ENCODE results near the gene FTO. TPM values are rescaled to one million over a fixed set of nuclear protein-coding genes. Genes with fewer than 3 reads are reported as not detected.

The FTO gene
- total and polyA plus RNA-seq, 2 donors from 2014 or later: 22.3 to 116 TPM

- intact Hi-C loops (cut with DNase I): no loop called here
- H3K36me3 ChIP-seq (ENCODE audit: control insufficient read depth in 2 of 3, insufficient read depth in 3 of 3, low read length in 3 of 3): no peaks in the 10 kb centered on the region
- DNase-seq (no peak), FAIRE-seq (no peak)
- no peaks in the 10 kb centered on the region for H3K4me1 ChIP-seq (ENCODE audit: control insufficient read depth in 2 of 3, insufficient read depth in 2 of 3, low read depth in 1 of 3, low read length in 3 of 3)
- no peak overlapping the region for H3K9ac ChIP-seq (ENCODE audit: low read length in 3 of 3)
- H3K27ac ChIP-seq (ENCODE audit: low read depth in 2 of 2, low read length in 2 of 2): no peak overlapping the region
- no peaks in the 10 kb centered on the region for H3K9me3 ChIP-seq (ENCODE audit: control insufficient read depth in 2 of 3, insufficient read depth in 1 of 3, low read length in 3 of 3)
- no peak for TF ChIP-seq CTCF (IDR thresholded peaks at IDR 0.05; ENCODE audit: borderline replicate concordance, extremely low read depth, insufficient read depth)
- no peak overlapping the region for H3K4me3 ChIP-seq (ENCODE audit: low read length in 3 of 3)
- no peaks in the 10 kb centered on the region for H3K27me3 ChIP-seq (ENCODE audit: control insufficient read depth, insufficient read depth, low read length)
These were observed 101.8 kb downstream of the FTO start for GRCh38 chr16:53805752-53806151.

- DNase-seq (no peak), FAIRE-seq (no peak)
- Histone ChIP-seq H3K4me3 (ENCODE audit: low read length in 3 of 3) (no peak overlapping the region), H3K9me3 (ENCODE audit: control insufficient read depth in 2 of 3, insufficient read depth in 1 of 3, low read length in 3 of 3) (no peaks in the 10 kb centered on the region), H3K27me3 (ENCODE audit: control insufficient read depth, insufficient read depth, low read length) (no peaks in the 10 kb centered on the region), H3K9ac (ENCODE audit: low read length in 3 of 3) (no peak overlapping the region), H3K27ac (ENCODE audit: low read depth in 2 of 2, low read length in 2 of 2) (no peak overlapping the region), H3K36me3 (ENCODE audit: control insufficient read depth in 2 of 3, insufficient read depth in 3 of 3, low read length in 3 of 3) (no peaks in the 10 kb centered on the region), H3K4me1 (ENCODE audit: control insufficient read depth in 2 of 3, insufficient read depth in 2 of 3, low read depth in 1 of 3, low read length in 3 of 3) (no peaks in the 10 kb centered on the region)
- TF ChIP-seq CTCF (IDR thresholded peaks at IDR 0.05; ENCODE audit: borderline replicate concordance, extremely low read depth, insufficient read depth): no peak
- intact Hi-C loops (cut with DNase I): no loop called here
These were observed 105.4 kb downstream of the FTO start for GRCh38 chr16:53809088-53809932.

GRCh38 chr16:53812914-53813313 is 109.0 kb downstream of the FTO start:
- no peaks in the 10 kb centered on the region for H3K4me1 ChIP-seq (ENCODE audit: control insufficient read depth in 2 of 3, insufficient read depth in 2 of 3, low read depth in 1 of 3, low read length in 3 of 3)
- no peaks in the 10 kb centered on the region for H3K9me3 ChIP-seq (ENCODE audit: control insufficient read depth in 2 of 3, insufficient read depth in 1 of 3, low read length in 3 of 3)
- intact Hi-C loops (cut with DNase I): no loop called here
- H3K4me3 ChIP-seq (ENCODE audit: low read length in 3 of 3): no peak overlapping the region
- no peaks in the 10 kb centered on the region for H3K36me3 ChIP-seq (ENCODE audit: control insufficient read depth in 2 of 3, insufficient read depth in 3 of 3, low read length in 3 of 3)
- no peak overlapping the region for H3K9ac ChIP-seq (ENCODE audit: low read length in 3 of 3)
- H3K27ac ChIP-seq (ENCODE audit: low read depth in 2 of 2, low read length in 2 of 2): no peak overlapping the region
- H3K27me3 ChIP-seq (ENCODE audit: control insufficient read depth, insufficient read depth, low read length): no peaks in the 10 kb centered on the region
- TF ChIP-seq CTCF (IDR thresholded peaks at IDR 0.05; ENCODE audit: borderline replicate concordance, extremely low read depth, insufficient read depth): no peak
- DNase-seq: no peak
- no peak for FAIRE-seq

All from kidney (tissue), 14 donors.